ENCODE measurements around the gene SUPT3H. TPM values are rescaled to one million over a fixed set of nuclear protein-coding genes. Genes with fewer than 3 reads are reported as not detected.

SUPT3H gene
- polyA plus RNA-seq, 1 donor, result 12.0 TPM

DNA sequence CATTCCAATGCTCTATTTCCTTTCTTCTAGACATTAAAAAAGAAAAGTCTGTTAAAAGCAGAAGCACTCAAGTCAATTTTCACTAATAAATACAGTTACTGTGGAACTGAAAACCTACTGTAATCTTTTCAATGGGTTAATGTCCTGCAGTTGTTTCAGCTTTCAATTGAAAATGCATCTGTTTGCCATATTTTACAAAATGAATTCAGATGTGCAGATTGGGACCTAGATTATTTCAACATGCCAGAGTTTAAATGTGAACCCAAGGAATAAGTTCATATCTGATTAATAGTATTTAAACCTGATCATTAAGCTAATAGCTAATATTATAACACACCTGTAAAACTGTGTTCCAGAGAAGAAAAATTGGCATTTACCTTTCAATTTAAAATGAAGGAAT is 9.7 kb downstream of the SUPT3H start:
- no peak for DNase-seq
- H3K27me3 ChIP-seq (ENCODE audit: control insufficient read depth, insufficient read depth, low read length), result no peaks in the 10 kb centered on the region
- no peaks in the 10 kb centered on the region for H3K36me3 ChIP-seq (ENCODE audit: control insufficient read depth, insufficient read depth, low read length)
- no peaks in the 10 kb centered on the region for H3K9me3 ChIP-seq (ENCODE audit: control insufficient read depth, low read depth, low read length)
- no peaks in the 10 kb centered on the region for H3K4me1 ChIP-seq (ENCODE audit: control insufficient read depth, insufficient read depth, low read length)
- no peak overlapping the region for H3K27ac ChIP-seq (ENCODE audit: low read length)
- no peak overlapping the region for H3K4me3 ChIP-seq (ENCODE audit: low read length)

DNA sequence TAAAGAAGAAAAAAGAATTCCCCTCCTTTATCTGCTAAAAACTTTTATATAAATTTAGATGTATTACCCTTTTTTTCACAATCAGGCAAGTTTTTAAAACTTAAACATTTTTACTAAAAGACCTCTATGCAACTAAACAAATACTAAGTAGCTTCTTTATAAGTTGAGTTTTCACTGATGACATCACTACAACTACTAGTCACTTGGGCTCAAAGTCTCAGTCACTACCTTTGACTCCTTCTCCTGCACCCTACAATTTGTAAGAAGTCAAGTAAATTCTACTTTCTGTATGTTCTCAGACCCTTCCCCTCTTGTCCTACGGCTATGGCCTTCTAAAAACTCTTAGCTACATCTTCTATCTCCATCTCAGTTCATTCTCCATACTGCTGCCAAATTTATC is 11.2 kb downstream of the SUPT3H start:
- DNase-seq, result no peak
- H3K36me3 ChIP-seq (ENCODE audit: control insufficient read depth, insufficient read depth, low read length), result no peaks in the 10 kb centered on the region
- H3K27ac ChIP-seq (ENCODE audit: low read length), result no peak overlapping the region
- no peak overlapping the region for H3K4me3 ChIP-seq (ENCODE audit: low read length)
- WGBS (ENCODE audit: insufficient coverage, low lambda C conversion rate), result 100% methylated on average over 1 of the region's 1 CpG
- H3K27me3 ChIP-seq (ENCODE audit: control insufficient read depth, insufficient read depth, low read length), result no peaks in the 10 kb centered on the region
- H3K4me1 ChIP-seq (ENCODE audit: control insufficient read depth, insufficient read depth, low read length), result no peaks in the 10 kb centered on the region
- no peaks in the 10 kb centered on the region for H3K9me3 ChIP-seq (ENCODE audit: control insufficient read depth, low read depth, low read length)

DNA sequence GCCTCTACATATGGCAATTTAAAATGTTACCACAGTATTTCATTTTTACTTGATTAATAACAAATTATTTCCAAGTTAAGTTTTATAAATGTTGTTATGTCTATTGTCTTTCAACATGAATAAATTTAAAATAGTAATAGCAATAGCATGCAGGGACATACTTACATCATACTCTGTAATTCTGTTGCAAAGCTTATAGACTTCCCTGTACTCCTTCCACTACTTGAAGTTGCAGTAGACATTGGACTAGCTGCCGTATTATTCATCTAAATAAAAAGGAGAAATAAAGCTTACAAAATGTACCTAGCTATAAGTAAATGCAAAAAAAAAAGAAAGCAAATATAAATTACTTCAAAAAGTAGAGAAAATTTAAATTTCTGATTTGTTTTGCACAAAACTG is 12.7 kb downstream of the SUPT3H start:
- no CpG with 5 or more reads among the region's 1 CpG for WGBS (ENCODE audit: insufficient coverage, low lambda C conversion rate)
- no peak for DNase-seq
- Histone ChIP-seq H3K4me1 (ENCODE audit: control insufficient read depth, insufficient read depth, low read length) (no peaks in the 10 kb centered on the region), H3K9me3 (ENCODE audit: control insufficient read depth, low read depth, low read length) (no peaks in the 10 kb centered on the region), H3K27ac (ENCODE audit: low read length) (no peak overlapping the region), H3K36me3 (ENCODE audit: control insufficient read depth, insufficient read depth, low read length) (no peaks in the 10 kb centered on the region), H3K27me3 (ENCODE audit: control insufficient read depth, insufficient read depth, low read length) (no peaks in the 10 kb centered on the region), H3K4me3 (ENCODE audit: low read length) (no peak overlapping the region)

DNA sequence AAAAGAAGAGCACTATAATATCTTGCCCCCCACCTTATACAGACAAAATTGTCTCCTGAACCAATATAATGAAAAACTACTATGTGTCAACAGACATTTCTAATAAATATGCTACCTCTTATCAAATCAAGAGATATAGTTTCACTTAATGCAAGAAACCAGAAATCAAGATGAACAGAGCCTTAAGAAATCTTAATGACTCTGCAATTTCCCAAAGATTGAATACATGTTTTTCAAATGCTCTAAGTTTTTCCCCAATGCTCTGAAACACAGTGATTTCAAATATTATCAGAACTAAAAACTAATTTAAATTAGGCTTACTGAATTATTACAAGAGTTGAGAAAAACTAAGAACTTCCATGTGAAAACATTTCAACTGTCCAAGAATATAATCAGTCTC is 13.3 kb downstream of the SUPT3H start:
- H3K36me3 ChIP-seq (ENCODE audit: control insufficient read depth, insufficient read depth, low read length), result no peaks in the 10 kb centered on the region
- H3K27me3 ChIP-seq (ENCODE audit: control insufficient read depth, insufficient read depth, low read length), result no peaks in the 10 kb centered on the region
- no peaks in the 10 kb centered on the region for H3K9me3 ChIP-seq (ENCODE audit: control insufficient read depth, low read depth, low read length)
- H3K4me3 ChIP-seq (ENCODE audit: low read length), result no peak overlapping the region
- no peak for DNase-seq
- no peaks in the 10 kb centered on the region for H3K4me1 ChIP-seq (ENCODE audit: control insufficient read depth, insufficient read depth, low read length)
- no peak overlapping the region for H3K27ac ChIP-seq (ENCODE audit: low read length)

DNA sequence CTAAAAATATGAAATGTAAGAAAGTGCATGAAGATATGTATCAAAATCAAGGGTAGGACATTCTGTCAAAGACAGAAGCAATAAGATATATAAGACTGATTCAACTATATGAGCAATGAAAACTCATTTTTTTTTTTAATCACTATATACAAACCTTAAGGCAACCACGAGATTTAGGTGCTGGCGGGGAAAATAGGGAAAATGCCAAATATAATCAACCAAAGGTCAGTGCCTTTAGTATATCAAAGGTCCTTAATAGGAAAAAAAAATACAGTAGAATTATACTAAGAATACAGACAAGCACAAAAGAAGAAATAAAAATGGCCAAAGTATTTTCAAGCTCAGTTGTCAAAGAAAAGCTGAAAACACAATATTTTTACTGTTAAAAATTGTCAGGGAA is 24.1 kb downstream of the SUPT3H start:
- Histone ChIP-seq H3K36me3 (ENCODE audit: control insufficient read depth, insufficient read depth, low read length) (no peaks in the 10 kb centered on the region), H3K27me3 (ENCODE audit: control insufficient read depth, insufficient read depth, low read length) (no peaks in the 10 kb centered on the region)

DNA sequence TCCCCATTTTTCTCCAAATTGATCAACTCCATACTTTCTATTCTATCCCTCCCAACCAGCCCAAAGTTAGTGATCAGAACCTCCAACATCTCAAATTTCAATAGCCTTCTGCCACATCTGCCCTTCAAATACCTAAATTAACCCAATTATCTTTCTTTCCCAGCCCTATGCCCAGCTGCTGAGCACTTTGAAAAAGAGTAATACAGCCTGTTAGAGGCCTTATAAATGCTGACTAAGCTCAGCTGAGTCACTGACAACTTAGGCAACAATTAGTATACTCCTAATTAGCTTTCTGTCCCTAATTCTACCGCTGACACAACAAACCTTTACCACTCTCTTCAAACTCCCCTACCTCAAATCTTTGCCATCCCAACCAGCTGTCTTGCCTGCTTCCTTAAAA is 26.1 kb downstream of the SUPT3H start:
- DNase-seq, result no peak
- H3K4me1 ChIP-seq (ENCODE audit: control insufficient read depth, insufficient read depth, low read length), result no peaks in the 10 kb centered on the region
- no peaks in the 10 kb centered on the region for H3K27me3 ChIP-seq (ENCODE audit: control insufficient read depth, insufficient read depth, low read length)
- WGBS (ENCODE audit: insufficient coverage, low lambda C conversion rate), result 75% methylated on average over 1 of the region's 1 CpG
- no peak overlapping the region for H3K4me3 ChIP-seq (ENCODE audit: low read length)
- H3K27ac ChIP-seq (ENCODE audit: low read length), result no peak overlapping the region
- H3K9me3 ChIP-seq (ENCODE audit: control insufficient read depth, low read depth, low read length), result no peaks in the 10 kb centered on the region
- no peaks in the 10 kb centered on the region for H3K36me3 ChIP-seq (ENCODE audit: control insufficient read depth, insufficient read depth, low read length)

More for the DNA sequence above, 24.1 kb downstream of the SUPT3H start:
- DNase-seq, result no peak
- H3K27ac ChIP-seq (ENCODE audit: low read length), result no peak overlapping the region
- H3K4me1 ChIP-seq (ENCODE audit: control insufficient read depth, insufficient read depth, low read length), result no peaks in the 10 kb centered on the region
- WGBS (ENCODE audit: insufficient coverage, low lambda C conversion rate), result 53% methylated on average over 2 of the region's 2 CpGs
- H3K9me3 ChIP-seq (ENCODE audit: control insufficient read depth, low read depth, low read length), result no peaks in the 10 kb centered on the region
- H3K4me3 ChIP-seq (ENCODE audit: low read length), result no peak overlapping the region

DNA sequence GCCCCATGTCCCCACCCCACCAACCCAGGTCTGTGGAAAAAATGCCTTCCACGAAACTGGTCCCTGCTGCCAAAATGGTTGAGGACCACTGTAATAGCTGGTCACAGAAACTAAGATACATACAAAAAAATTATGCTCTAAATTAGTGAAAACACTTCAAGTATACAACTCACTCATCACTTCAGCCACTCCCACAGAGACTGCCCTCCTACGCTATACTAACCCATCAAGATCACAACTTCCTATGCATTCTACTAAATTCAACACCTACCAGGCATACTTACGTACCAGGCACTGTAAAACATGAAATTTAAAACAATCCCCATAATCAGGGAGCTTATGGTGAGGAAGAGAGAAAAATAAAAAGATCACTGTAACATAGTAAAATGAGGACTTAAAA is 26.7 kb downstream of the SUPT3H start:
- H3K4me3 ChIP-seq (ENCODE audit: low read length), result no peak overlapping the region
- no peak overlapping the region for H3K27ac ChIP-seq (ENCODE audit: low read length)
- no peaks in the 10 kb centered on the region for H3K36me3 ChIP-seq (ENCODE audit: control insufficient read depth, insufficient read depth, low read length)
- no peaks in the 10 kb centered on the region for H3K4me1 ChIP-seq (ENCODE audit: control insufficient read depth, insufficient read depth, low read length)
- 100% methylated on average over 1 of the region's 3 CpGs for WGBS (ENCODE audit: insufficient coverage, low lambda C conversion rate)
- no peaks in the 10 kb centered on the region for H3K27me3 ChIP-seq (ENCODE audit: control insufficient read depth, insufficient read depth, low read length)
- no peak for DNase-seq
- H3K9me3 ChIP-seq (ENCODE audit: control insufficient read depth, low read depth, low read length), result no peaks in the 10 kb centered on the region

DNA sequence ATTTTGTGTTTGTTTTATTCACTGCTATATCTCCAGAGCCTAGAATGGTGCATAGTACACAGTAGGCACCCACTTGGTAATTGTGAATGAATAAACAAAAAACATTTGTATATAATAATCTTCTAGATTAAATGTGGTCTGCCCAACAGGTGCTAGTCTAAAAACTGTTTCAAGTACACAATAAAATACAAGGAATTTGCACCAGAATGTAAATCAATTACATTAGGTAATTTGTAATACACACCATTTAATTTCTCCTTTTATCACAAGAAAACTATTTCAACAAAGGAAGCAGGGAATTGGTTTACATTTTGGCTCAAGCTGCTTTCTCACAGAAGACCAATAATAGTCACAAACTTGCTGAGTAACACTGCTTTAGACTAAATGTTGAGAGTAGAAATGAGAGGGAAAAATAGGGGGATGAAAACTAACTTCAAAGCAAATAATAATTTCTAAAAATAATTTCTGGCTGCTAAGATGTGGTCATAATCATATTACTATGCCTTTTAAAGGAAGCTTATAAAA is 27.5 kb downstream of the SUPT3H start:
- no peak for DNase-seq

DNA sequence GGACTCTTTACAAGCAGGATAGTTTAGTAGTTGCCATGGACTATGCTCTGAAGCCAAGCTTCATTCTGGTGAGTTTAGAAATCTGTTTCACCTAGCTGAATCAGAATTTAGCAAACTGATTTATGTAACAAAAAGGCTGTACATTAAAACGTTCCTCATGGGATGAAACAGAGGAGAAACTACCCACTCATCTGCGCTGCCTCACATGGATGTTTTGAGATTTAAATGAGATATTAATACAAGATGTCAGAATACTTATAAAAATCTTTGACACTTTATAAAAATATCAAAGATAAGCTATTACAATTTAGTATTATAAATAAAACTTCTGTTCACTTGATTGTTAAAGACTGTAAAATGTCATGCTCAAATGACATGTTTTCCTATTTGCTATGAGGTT is 32.8 kb downstream of the SUPT3H start:
- Histone ChIP-seq H3K4me3 (ENCODE audit: low read length) (no peak overlapping the region), H3K27me3 (ENCODE audit: control insufficient read depth, insufficient read depth, low read length) (no peaks in the 10 kb centered on the region), H3K36me3 (ENCODE audit: control insufficient read depth, insufficient read depth, low read length) (no peaks in the 10 kb centered on the region), H3K4me1 (ENCODE audit: control insufficient read depth, insufficient read depth, low read length) (no peaks in the 10 kb centered on the region), H3K9me3 (ENCODE audit: control insufficient read depth, low read depth, low read length) (no peaks in the 10 kb centered on the region), H3K27ac (ENCODE audit: low read length) (no peak overlapping the region)
- WGBS (ENCODE audit: insufficient coverage, low lambda C conversion rate), result no CpG with 5 or more reads among the region's 2 CpGs
- DNase-seq, result no peak

More for the DNA sequence above, 27.5 kb downstream of the SUPT3H start:
- no peaks in the 10 kb centered on the region for H3K36me3 ChIP-seq (ENCODE audit: control insufficient read depth, insufficient read depth, low read length)
- no peak overlapping the region for H3K27ac ChIP-seq (ENCODE audit: low read length)
- H3K4me3 ChIP-seq (ENCODE audit: low read length), result no peak overlapping the region
- no peaks in the 10 kb centered on the region for H3K27me3 ChIP-seq (ENCODE audit: control insufficient read depth, insufficient read depth, low read length)
- no peaks in the 10 kb centered on the region for H3K4me1 ChIP-seq (ENCODE audit: control insufficient read depth, insufficient read depth, low read length)
- no peaks in the 10 kb centered on the region for H3K9me3 ChIP-seq (ENCODE audit: control insufficient read depth, low read depth, low read length)

DNA sequence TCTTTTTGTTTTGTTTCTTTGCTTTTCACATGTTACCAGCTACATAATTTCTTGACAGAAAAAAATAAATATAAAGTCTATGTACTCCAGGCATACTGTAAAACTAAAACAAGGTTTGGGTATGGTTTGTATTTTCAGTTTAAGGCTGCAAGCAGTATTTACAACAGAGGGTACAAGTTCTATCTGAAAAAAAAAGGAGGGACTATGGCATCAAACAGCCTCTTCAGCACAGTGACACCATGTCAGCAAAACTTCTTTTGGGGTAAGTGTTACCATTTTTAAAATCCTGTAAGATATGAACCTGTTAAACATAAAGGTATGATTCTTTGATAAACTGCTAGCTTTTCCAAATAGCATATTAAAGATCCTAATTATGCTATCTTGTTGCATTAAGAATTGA is 49.2 kb downstream of the SUPT3H start:
- Histone ChIP-seq H3K4me3 (ENCODE audit: low read length) (no peak overlapping the region), H3K9me3 (ENCODE audit: control insufficient read depth, low read depth, low read length) (no peaks in the 10 kb centered on the region), H3K36me3 (ENCODE audit: control insufficient read depth, insufficient read depth, low read length) (no peaks in the 10 kb centered on the region), H3K4me1 (ENCODE audit: control insufficient read depth, insufficient read depth, low read length) (no peaks in the 10 kb centered on the region), H3K27ac (ENCODE audit: low read length) (no peak overlapping the region), H3K27me3 (ENCODE audit: control insufficient read depth, insufficient read depth, low read length) (no peaks in the 10 kb centered on the region)
- DNase-seq, result no peak

DNA sequence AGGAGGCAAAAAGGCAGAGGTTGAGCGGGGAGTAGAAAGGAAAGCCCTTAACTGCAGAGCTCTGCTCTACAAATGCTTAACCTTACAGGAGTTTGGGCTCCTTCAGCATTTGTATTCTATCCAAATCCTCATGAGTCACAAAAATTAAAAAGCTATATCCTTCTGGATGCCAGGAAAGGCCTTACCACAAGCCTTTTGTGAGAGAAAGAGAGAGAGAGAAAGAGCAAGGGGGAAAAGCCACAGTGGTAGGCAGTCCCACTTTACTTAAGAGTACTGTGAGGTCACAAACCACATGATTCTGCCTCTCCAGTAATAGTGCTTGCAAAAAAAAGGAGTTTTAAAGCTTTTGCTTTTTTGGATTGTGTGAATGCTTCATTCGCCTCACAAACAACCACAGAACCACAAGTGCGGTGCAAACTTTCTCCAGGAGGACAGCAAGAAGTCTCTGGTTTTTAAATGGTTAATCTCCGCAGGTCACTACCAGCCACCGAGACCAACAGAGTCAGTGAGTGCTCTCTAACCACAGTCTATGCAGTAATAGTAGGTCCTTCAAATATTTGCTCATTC is 49.7 kb downstream of the SUPT3H start, which contains the start of gene RUNX2:
Gene RUNX2, plus strand, starts transcription at position 375 of the 567 bp plus-strand sequence. CDS start 397 bp downstream, outside the sequence.
- no peak within 1 kb of the TSS for H3K4me3 ChIP-seq (ENCODE audit: low read length)
- 70% methylated on average over 2 of the region's 5 CpGs for WGBS (ENCODE audit: insufficient coverage, low lambda C conversion rate)
- no peak within 1 kb of the TSS for H3K27ac ChIP-seq (ENCODE audit: low read length)

More for the DNA sequence above, 49.7 kb downstream of the SUPT3H start, which contains the start of gene RUNX2:
- Histone ChIP-seq H3K27me3 (ENCODE audit: control insufficient read depth, insufficient read depth, low read length) (no peaks in the 10 kb centered on the region), H3K4me1 (ENCODE audit: control insufficient read depth, insufficient read depth, low read length) (no peaks in the 10 kb centered on the region), H3K9me3 (ENCODE audit: control insufficient read depth, low read depth, low read length) (no peaks in the 10 kb centered on the region), H3K36me3 (ENCODE audit: control insufficient read depth, insufficient read depth, low read length) (no peaks in the 10 kb centered on the region)
- no peak for DNase-seq

Measured in large intestine (tissue), 3 donors.